ENCODE data around the gene SGF29. TPM values are rescaled to one million over a fixed set of nuclear protein-coding genes. Genes with fewer than 3 reads are reported as not detected.

Gene SGF29
- total RNA-seq (2021; fragmentation: NEBNext Ultra II Directional; extraction: Animal tissue kit (Norgen Biotek cat#: 25700)) = 10 to 100 TPM in 4 of 6 experiments, 1 to 10 TPM in 2; 7.6 to 11.6 (median 10.5) TPM
- long read RNA-seq, transcript SGF29-201 (10 exons, 1,153 nt) = major isoform, 5 of 9 reads
- long read RNA-seq, partial matches to known transcripts = 1 of 9 reads
- long read RNA-seq, other reads (novel, unspliced or antisense) = 3 of 9 reads

GRCh38 chr16:28553776-28554633 is at the start of gene SGF29:
SGF29 (plus strand) TSS chr16:28553920; CDS start chr16:28581070, 27,150 bp downstream.
- Mint-ChIP-seq H3K9me3 (no peaks in the 10 kb centered on the region), H3K4me1 (ENCODE audit: low read depth) (peaks cover 14% of the 10 kb centered on the region), H3K27ac (peak within 1 kb of the TSS; percentile 96), H3K27me3 (ENCODE audit: insufficient read depth) (peaks cover 3% of the 10 kb centered on the region; the same call in 1 of the 2 replicates), H3K4me3 (peak within 1 kb of the TSS; percentile 97), H3K36me3 (ENCODE audit: low read depth) (peaks cover 8% of the 10 kb centered on the region; the same call in 1 of the 2 replicates)
- TF ChIP-seq CTCF (IDR thresholded peaks at IDR 0.05) = peak; percentile 58
- peak; percentile 83 for DNase-seq

- Mint-ChIP-seq H3K36me3 (ENCODE audit: low read depth) (no peaks in the 10 kb centered on the region), H3K4me1 (ENCODE audit: low read depth) (no peaks in the 10 kb centered on the region), H3K27ac (no peak overlapping the region), H3K27me3 (ENCODE audit: insufficient read depth) (peaks cover 26% of the 10 kb centered on the region), H3K9me3 (no peaks in the 10 kb centered on the region), H3K4me3 (no peak overlapping the region)
- no peak for TF ChIP-seq CTCF (IDR thresholded peaks at IDR 0.05)
- DNase-seq = no peak
Observed at GRCh38 chr16:28504707-28505404, 48.9 kb upstream of the SGF29 start.

GRCh38 chr16:28505489-28506137 is 48.1 kb upstream of the SGF29 start:
- DNase-seq = no peak
- no peaks in the 10 kb centered on the region for H3K9me3 Mint-ChIP-seq
- no peak overlapping the region for H3K27ac Mint-ChIP-seq
- TF ChIP-seq CTCF (IDR thresholded peaks at IDR 0.05) = no peak
- H3K4me3 Mint-ChIP-seq = no peak overlapping the region
- H3K27me3 Mint-ChIP-seq (ENCODE audit: insufficient read depth) = peaks cover 30% of the 10 kb centered on the region
- no peaks in the 10 kb centered on the region for H3K4me1 Mint-ChIP-seq (ENCODE audit: low read depth)
- H3K36me3 Mint-ChIP-seq (ENCODE audit: low read depth) = no peaks in the 10 kb centered on the region

- TF ChIP-seq CTCF (IDR thresholded peaks at IDR 0.05) = no peak
- Mint-ChIP-seq H3K4me1 (ENCODE audit: low read depth) (no peaks in the 10 kb centered on the region), H3K4me3 (no peak overlapping the region), H3K36me3 (ENCODE audit: low read depth) (no peaks in the 10 kb centered on the region), H3K27ac (no peak overlapping the region), H3K27me3 (ENCODE audit: insufficient read depth) (peaks cover 17% of the 10 kb centered on the region), H3K9me3 (no peaks in the 10 kb centered on the region)
- no peak for DNase-seq
Observed at GRCh38 chr16:28511031-28511430, 42.7 kb upstream of the SGF29 start.
